ENCODE data around the gene TRABD2A.
"Not testable (repeated sequence)": the region's sequence is repeated elsewhere in the genome, so short reads cannot be mapped to it uniquely, and the experiment has no call there.

TRABD2A gene

GRCh38 chr2:84878896-84879583 lies 1.8 kb downstream of the TRABD2A start:
- H3K4me2 ChIP-seq (ENCODE audit: insufficient read depth, low read length): no peak overlapping the region
- H3K9ac ChIP-seq (ENCODE audit: low read depth, low read length): no peak overlapping the region
- no peak for DNase-seq
- no peaks in the 10 kb centered on the region for H3K79me2 ChIP-seq (ENCODE audit: insufficient read depth, low read length)
- H3K27me3 ChIP-seq (ENCODE audit: insufficient read depth, low read length, poor library complexity): peaks cover 49% of the 10 kb centered on the region
- no peaks in the 10 kb centered on the region for H4K20me1 ChIP-seq (ENCODE audit: insufficient read depth, low read length)
- no peak overlapping the region for H2AFZ ChIP-seq (ENCODE audit: low read depth, low read length)
- H3K9me3 ChIP-seq (ENCODE audit: insufficient read depth, low read length, severe bottlenecking): no peaks in the 10 kb centered on the region
- no peak overlapping the region for H3K27ac ChIP-seq (ENCODE audit: low read length)
- no peak overlapping the region for H3K4me3 ChIP-seq (ENCODE audit: low read depth in 1 of 2, low read length in 2 of 2)
- H3K4me1 ChIP-seq (ENCODE audit: insufficient read depth, low read length): peaks cover 15% of the 10 kb centered on the region
- TF ChIP-seq EZH2 (IDR thresholded peaks at IDR 0.05; ENCODE audit: borderline replicate concordance, low read depth, low read length, severe bottlenecking) (no peak), CTCF (IDR thresholded peaks at IDR 0.05; ENCODE audit: borderline replicate concordance, extremely low read depth, low read length, poor library complexity, severe bottlenecking) (no peak)
- no peak for ATAC-seq (ENCODE audit: insufficient read depth, low read depth)
- H3K36me3 ChIP-seq (ENCODE audit: insufficient read depth, low read length): no peaks in the 10 kb centered on the region

- ATAC-seq (ENCODE audit: insufficient read depth, low read depth) (no peak), DNase-seq (no peak)
- H3K27me3 ChIP-seq (ENCODE audit: insufficient read depth, low read length, poor library complexity): peaks cover 44% of the 10 kb centered on the region
- no peak overlapping the region for H3K4me3 ChIP-seq (ENCODE audit: low read depth in 1 of 2, low read length in 2 of 2)
- H3K27ac ChIP-seq (ENCODE audit: low read length): no peak overlapping the region
- no peak for TF ChIP-seq CTCF (IDR thresholded peaks at IDR 0.05; ENCODE audit: borderline replicate concordance, extremely low read depth, low read length, poor library complexity, severe bottlenecking)
- no peak for TF ChIP-seq EZH2 (IDR thresholded peaks at IDR 0.05; ENCODE audit: borderline replicate concordance, low read depth, low read length, severe bottlenecking)
- no peak overlapping the region for H2AFZ ChIP-seq (ENCODE audit: low read depth, low read length)
- no peak overlapping the region for H3K9ac ChIP-seq (ENCODE audit: low read depth, low read length)
- no peaks in the 10 kb centered on the region for H3K9me3 ChIP-seq (ENCODE audit: insufficient read depth, low read length, severe bottlenecking)
- no peaks in the 10 kb centered on the region for H3K79me2 ChIP-seq (ENCODE audit: insufficient read depth, low read length)
- H4K20me1 ChIP-seq (ENCODE audit: insufficient read depth, low read length): no peaks in the 10 kb centered on the region
- no peak overlapping the region for H3K4me2 ChIP-seq (ENCODE audit: insufficient read depth, low read length)
- peaks cover 15% of the 10 kb centered on the region for H3K4me1 ChIP-seq (ENCODE audit: insufficient read depth, low read length)
- no peaks in the 10 kb centered on the region for H3K36me3 ChIP-seq (ENCODE audit: insufficient read depth, low read length)
Observed at GRCh38 chr2:84878459-84878858, 2.4 kb downstream of the TRABD2A start.

GRCh38 chr2:84876369-84876768 lies 4.5 kb downstream of the TRABD2A start:
- DNase-seq: no peak
- TF ChIP-seq EZH2 (IDR thresholded peaks at IDR 0.05; ENCODE audit: borderline replicate concordance, low read depth, low read length, severe bottlenecking): no peak
- TF ChIP-seq CTCF (IDR thresholded peaks at IDR 0.05; ENCODE audit: borderline replicate concordance, extremely low read depth, low read length, poor library complexity, severe bottlenecking): no peak
- no peaks in the 10 kb centered on the region for H3K79me2 ChIP-seq (ENCODE audit: insufficient read depth, low read length)

GRCh38 chr2:84875619-84876018 lies 5.3 kb downstream of the TRABD2A start:
- not testable (repeated sequence) for H3K79me2 ChIP-seq (ENCODE audit: insufficient read depth, low read length); DNase-seq; H3K9ac ChIP-seq (ENCODE audit: low read depth, low read length); H4K20me1 ChIP-seq (ENCODE audit: insufficient read depth, low read length); H3K4me2 ChIP-seq (ENCODE audit: insufficient read depth, low read length); H3K4me1 ChIP-seq (ENCODE audit: insufficient read depth, low read length); H3K27ac ChIP-seq (ENCODE audit: low read length); H3K9me3 ChIP-seq (ENCODE audit: insufficient read depth, low read length, severe bottlenecking); H2AFZ ChIP-seq (ENCODE audit: low read depth, low read length); H3K36me3 ChIP-seq (ENCODE audit: insufficient read depth, low read length); ATAC-seq (ENCODE audit: insufficient read depth, low read depth); H3K4me3 ChIP-seq (ENCODE audit: low read depth in 1 of 2, low read length in 2 of 2)
- H3K27me3 ChIP-seq (ENCODE audit: insufficient read depth, low read length, poor library complexity): peaks cover 26% of the 10 kb centered on the region

More at GRCh38 chr2:84876369-84876768, 4.5 kb downstream of the TRABD2A start:
- Histone ChIP-seq H4K20me1 (ENCODE audit: insufficient read depth, low read length) (no peaks in the 10 kb centered on the region), H3K4me2 (ENCODE audit: insufficient read depth, low read length) (no peak overlapping the region), H3K36me3 (ENCODE audit: insufficient read depth, low read length) (no peaks in the 10 kb centered on the region), H3K27me3 (ENCODE audit: insufficient read depth, low read length, poor library complexity) (peaks cover 34% of the 10 kb centered on the region), H3K27ac (ENCODE audit: low read length) (no peak overlapping the region), H3K9me3 (ENCODE audit: insufficient read depth, low read length, severe bottlenecking) (no peaks in the 10 kb centered on the region), H3K4me1 (ENCODE audit: insufficient read depth, low read length) (peaks cover 3% of the 10 kb centered on the region), H2AFZ (ENCODE audit: low read depth, low read length) (no peak overlapping the region), H3K4me3 (ENCODE audit: low read depth in 1 of 2, low read length in 2 of 2) (no peak overlapping the region), H3K9ac (ENCODE audit: low read depth, low read length) (no peak overlapping the region)
- ATAC-seq (ENCODE audit: insufficient read depth, low read depth): no peak

All from DND-41 (cell line).